DMS153 treated with DMSO at 0.1 percent for 48 hours (cell line): ENCODE results near the gene GLMP.

Experiments
- DNase-seq: peaks from one replicate; lab custom pipeline; 2025; ENCODE audit not compliant: unreplicated experiment; lab: John Stamatoyannopoulos, UW

GLMP gene

GRCh38 chr1:156251527-156251926 is 44.0 kb downstream of the GLMP start:
- DNase-seq: no peak

GRCh38 chr1:156249593-156249992 is 45.9 kb downstream of the GLMP start:
- DNase-seq: no peak

DNA sequence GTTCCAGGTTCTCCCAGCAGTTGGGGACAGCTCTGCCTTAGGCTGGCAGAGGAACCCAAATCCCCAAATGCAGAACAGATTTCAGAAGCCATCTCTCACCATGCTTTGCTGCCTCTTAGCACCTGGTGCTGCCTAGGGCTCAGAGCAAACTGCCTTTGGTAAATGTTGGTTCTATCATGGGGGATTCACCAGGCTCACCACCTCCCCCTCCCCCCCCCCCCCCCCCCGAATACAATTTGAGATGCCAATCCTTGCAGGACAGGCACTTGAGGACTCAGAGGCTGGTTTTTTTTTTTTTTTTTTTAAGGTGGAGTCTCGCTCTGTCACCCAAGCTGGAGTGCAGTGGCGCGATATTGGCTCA is 47.2 kb downstream of the GLMP start:
- DNase-seq: no peak

DNA sequence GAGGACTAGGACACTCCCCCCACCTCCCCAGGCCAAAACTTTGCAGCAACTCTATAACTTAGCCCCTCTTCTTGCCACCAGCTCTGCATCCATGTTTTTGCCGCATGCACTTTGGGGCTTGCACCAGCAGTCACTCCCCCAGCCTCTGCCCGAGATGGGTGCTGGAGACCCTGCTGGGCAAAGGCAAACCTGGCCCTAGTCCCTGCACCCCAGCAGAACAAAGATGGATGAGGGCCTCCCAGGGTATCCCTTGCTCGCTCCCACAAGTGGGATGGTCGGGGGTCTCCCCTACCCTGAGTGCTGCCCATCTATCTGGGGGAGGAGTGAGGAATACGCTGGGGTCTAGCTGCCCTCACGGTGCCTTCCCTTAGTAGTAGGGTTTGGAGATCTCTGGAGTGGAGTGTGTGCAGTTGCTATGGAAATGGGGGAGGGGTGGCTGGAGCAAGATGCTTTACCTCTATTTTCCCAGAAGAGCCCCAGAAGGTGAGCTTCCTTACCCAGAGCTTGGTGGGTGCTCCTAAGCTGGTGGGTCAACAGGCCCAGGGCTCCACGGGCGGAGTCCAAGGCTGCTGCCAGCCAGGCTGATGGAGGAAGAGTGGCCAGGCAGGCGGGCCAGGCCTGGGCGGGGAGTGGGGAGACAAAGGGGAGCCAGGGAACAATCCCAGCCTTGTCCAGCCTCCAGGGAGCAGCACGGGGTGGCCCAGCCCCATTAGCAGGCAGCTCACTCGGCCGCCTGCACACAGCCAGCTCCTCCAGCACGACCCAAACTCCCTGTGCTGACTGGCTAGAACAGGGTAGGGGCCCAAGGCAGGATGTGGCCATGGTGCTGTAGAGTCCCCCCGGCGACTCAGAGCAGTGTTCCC is 47.8 kb downstream of the GLMP start, which contains the start of gene PAQR6:
PAQR6 (minus strand) TSS at position 597 of the 863 bp plus-strand sequence. CDS start 1,325 bp downstream, outside the sequence.
- no peak for DNase-seq

- DNase-seq: no peak
Measured at GRCh38 chr1:156246781-156247459, 48.6 kb downstream of the GLMP start.

DNA sequence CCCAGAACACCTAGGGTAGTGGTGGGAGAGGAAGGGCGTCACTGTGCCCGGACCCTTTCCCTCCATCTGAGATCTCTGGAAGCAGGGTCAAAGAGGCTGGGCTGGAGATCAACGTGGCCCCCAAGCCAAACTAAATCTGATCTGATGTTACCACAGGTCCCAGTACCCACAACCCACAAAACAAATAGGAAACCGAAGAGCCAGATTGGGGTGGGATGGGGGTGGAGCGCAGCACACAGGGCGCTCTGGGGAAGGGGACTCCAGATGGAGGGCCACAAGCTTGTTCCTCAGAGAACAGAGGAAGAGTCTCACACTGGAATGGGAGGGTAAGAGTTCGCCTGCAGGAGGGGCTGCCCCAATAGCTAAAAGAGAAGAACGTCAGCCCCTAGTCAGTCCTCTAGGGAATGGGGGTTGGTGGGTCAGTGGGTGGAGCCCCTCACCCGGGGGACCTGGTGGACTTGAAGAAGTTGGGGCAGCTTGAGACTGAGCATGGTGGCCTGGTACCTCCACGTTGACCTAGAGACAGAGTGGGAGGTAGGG is 49.2 kb downstream of the GLMP start:
- no peak for DNase-seq

DNA sequence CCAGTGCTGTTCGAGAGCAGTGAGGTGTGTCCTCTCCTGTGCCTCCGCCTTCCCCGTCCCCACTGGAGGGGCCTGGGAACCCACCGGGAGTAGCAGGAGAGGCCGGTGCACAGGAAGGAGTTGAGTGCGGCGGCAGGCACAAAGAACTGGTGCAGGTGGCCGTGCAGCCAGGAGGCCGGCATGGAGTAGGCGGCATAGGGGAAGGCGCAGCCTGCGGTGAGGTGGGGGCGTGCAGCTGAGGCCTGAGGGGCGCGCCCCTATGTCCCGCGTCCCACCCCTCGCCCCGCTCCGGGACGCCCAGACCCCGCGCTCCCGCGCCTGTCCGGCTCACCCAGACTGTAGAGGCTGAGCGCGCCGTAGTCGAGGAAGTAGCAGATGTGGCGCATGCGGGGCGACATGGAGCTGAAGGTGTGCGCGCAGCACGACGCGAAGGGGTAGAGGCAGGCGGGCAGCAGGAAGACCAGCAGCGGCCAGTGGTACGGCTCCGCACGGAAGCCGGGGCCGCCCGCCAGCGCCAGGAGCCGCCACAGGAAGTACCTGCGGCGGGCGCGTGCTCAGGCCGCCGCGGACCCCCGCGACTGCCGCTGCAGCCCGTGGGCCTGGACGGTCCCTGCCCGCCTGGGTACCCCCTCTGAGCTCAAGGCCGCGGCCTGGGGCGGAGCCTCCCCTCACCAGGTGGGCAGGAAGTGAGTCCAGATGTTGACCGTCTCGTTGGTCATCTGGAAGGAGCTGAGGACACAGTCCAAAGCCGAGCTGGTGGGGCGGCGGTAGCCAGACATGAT is 49.8 kb downstream of the GLMP start:
- peak; percentile 30 for DNase-seq

GRCh38 chr1:156244712-156245111 is 50.8 kb downstream of the GLMP start:
- DNase-seq: no peak

- no peak for DNase-seq
Measured at GRCh38 chr1:156244126-156244525, 51.4 kb downstream of the GLMP start.

DNA sequence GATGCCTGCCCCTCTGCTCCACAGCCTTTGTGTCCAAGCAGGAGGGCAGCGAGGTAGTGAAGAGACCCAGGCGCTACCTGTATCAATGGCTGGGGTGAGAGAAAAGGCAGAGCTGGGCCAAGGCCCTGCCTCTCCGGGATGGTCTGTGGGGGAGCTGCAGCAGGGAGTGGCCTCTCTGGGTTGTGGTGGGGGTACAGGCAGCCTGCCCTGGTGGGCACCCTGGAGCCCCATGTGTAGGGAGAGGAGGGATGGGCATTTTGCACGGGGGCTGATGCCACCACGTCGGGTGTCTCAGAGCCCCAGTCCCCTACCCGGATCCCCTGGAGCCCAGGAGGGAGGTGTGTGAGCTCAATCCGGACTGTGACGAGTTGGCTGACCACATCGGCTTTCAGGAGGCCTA is 52.7 kb downstream of the GLMP start:
- DNase-seq: no peak
